ENCODE results near the gene DDX39A.

DNA sequence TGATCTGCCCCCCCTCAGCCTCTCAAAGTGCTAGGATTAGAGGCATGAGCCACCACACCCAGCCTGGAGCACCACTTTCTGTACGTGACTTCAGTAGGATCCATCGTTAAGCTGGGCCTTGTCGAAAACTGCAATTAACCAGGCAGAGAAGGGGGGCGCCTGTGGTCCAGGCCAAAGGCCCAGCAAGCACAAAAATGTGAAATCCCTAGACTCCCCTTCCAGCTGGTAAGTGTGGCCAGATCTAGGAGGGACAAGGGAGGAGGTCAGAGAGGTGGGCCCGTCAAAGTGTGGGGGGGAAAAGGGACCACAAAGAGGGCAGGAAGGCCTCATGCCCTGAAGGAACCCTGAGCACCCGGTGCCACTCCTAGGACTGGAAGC lies 13.8 kb downstream of the DDX39A start:
- TF ChIP-seq, protein P1, sequence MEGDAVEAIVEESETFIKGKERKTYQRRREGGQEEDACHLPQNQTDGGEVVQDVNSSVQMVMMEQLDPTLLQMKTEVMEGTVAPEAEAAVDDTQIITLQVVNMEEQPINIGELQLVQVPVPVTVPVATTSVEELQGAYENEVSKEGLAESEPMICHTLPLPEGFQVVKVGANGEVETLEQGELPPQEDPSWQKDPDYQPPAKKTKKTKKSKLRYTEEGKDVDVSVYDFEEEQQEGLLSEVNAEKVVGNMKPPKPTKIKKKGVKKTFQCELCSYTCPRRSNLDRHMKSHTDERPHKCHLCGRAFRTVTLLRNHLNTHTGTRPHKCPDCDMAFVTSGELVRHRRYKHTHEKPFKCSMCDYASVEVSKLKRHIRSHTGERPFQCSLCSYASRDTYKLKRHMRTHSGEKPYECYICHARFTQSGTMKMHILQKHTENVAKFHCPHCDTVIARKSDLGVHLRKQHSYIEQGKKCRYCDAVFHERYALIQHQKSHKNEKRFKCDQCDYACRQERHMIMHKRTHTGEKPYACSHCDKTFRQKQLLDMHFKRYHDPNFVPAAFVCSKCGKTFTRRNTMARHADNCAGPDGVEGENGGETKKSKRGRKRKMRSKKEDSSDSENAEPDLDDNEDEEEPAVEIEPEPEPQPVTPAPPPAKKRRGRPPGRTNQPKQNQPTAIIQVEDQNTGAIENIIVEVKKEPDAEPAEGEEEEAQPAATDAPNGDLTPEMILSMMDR (conservative IDR thresholded peaks at IDR 0.05 in 1 of 2, IDR thresholded peaks at IDR 0.05 in 1 of 2; ENCODE audit: low read depth in 1 of 2, low read length in 2 of 2), result no peak
- TF ChIP-seq EZH2 (IDR thresholded peaks at IDR 0.05; ENCODE audit: low read length, missing control alignments), result no peak
